HCT116 (cell line): Measurements from ENCODE around the gene ZNF417. TPM values are rescaled to one million over a fixed set of nuclear protein-coding genes. Genes with fewer than 3 reads are reported as not detected.

Source experiments
- ATAC-seq: fragments of 200-7000 bp; cut with Tn5 transposase; 2 replicates; pipeline ENCODE4 v1.9.1; 2020; ENCODE audit warnings: mild to moderate bottlenecking, moderate library complexity
- BruUV-seq: library from RNA; stranded (reverse); fragments of 400-500 nt; replicated peaks from 2 replicates; lab custom pipeline; 2021; lab: Mats Ljungman, UMichigan
- CTCF ChIA-PET: fragments of 300-600 bp; sonication (Branson Sonifier 250); formaldehyde crosslinking; loops from one replicate; lab custom pipeline; 2021; ENCODE audit warnings: antibody characterized with exemption; lab: Charles Lee
- POLR2A ChIA-PET: fragments of 300-600, 350-600 bp; sonication (Branson Sonifier 250); formaldehyde crosslinking; loops from one replicate; lab custom pipeline; 2021; ENCODE audit warnings: antibody characterized with exemption; lab: Charles Lee
- RAD21 ChIA-PET, 2 experiments: fragments of 300-600 bp; sonication (Branson Sonifier 250); formaldehyde crosslinking; loops; one replicate each; lab custom pipeline; 2023; ENCODE audit warnings: low total read pairs in 2 of 2; ENCODE audit not compliant: uncharacterized antibody in 2 of 2, unreplicated experiment in 2 of 2, low non-redundant PET in 1 of 2; lab: Charles Lee
- DNase-seq: peaks from one replicate; pipeline ENCODE4 v3.0.0-alpha.2; 2010; ENCODE audit warnings: low read depth, low spot score
- H2AFZ ChIP-seq: fragments of 200-600 bp; shearing (Covaris generic), sonication (generic); 2 replicates; pipeline ENCODE4 v1.6.1; 2017; ENCODE audit warnings: low read depth, mixed run types, mixed read lengths, antibody characterized with exemption, low read length; ENCODE audit not compliant: poor library complexity, severe bottlenecking
- H3K27ac ChIP-seq: 2 replicates; pipeline ENCODE4 v1.5.1; 2012; ENCODE audit warnings: low read depth, low read length
- H3K27me3 ChIP-seq: fragments of 200-600 bp; sonication (generic); 2 replicates; pipeline ENCODE4 v1.6.1; 2016; ENCODE audit warnings: mixed run types, low read length, mixed read lengths; ENCODE audit not compliant: insufficient read depth
- H3K36me3 ChIP-seq, 2 experiments: fragments of 200-500 bp in 1 of 2; fragments of 200-600 bp in 1 of 2; sonication (Bioruptor generic) in 1 of 2; sonication (generic) in 1 of 2; 2 replicates each; pipeline versions ENCODE4 v1.5.1 to v1.6.1; 2014 to 2016; ENCODE audit warnings: low read length in 2 of 2, inconsistent platforms in 1 of 2, mixed read lengths in 1 of 2, mixed run types in 1 of 2; ENCODE audit not compliant: insufficient read depth in 2 of 2, control insufficient read depth in 1 of 2
- H3K4me1 ChIP-seq, 2 experiments: fragments of 200-600 bp in 1 of 2; sonication (generic) in 1 of 2; 2 replicates each; pipeline versions ENCODE4 v1.5.1 to v1.6.1; 2012 to 2017; ENCODE audit warnings: low read length in 2 of 2, inconsistent platforms in 1 of 2, mild to moderate bottlenecking in 1 of 2, mixed read lengths in 1 of 2, mixed run types in 1 of 2, moderate library complexity in 1 of 2; ENCODE audit not compliant: insufficient read depth in 2 of 2, control insufficient read depth in 1 of 2
- H3K4me2 ChIP-seq: fragments of 200-600 bp; sonication (generic); 2 replicates; pipeline ENCODE4 v1.6.1; 2017; ENCODE audit warnings: mixed run types, low read length, mixed read lengths
- H3K4me3 ChIP-seq, 2 experiments: fragments of 200-600 bp in 1 of 2; sonication (generic) in 1 of 2; replicated peaks in 1 of 2; 2 replicates each; pipeline ENCODE4 v1.5.1; 2011 to 2016; ENCODE audit warnings: low read length in 2 of 2, control low read depth in 1 of 2, low read depth in 1 of 2, mild to moderate bottlenecking in 1 of 2, mixed read lengths in 1 of 2, mixed run types in 1 of 2
- H3K79me2 ChIP-seq: fragments of 200-600 bp; sonication (generic); 2 replicates; pipeline ENCODE4 v1.6.1; 2017; ENCODE audit warnings: mild to moderate bottlenecking, mixed run types, low read length, moderate library complexity, mixed read lengths; ENCODE audit not compliant: insufficient read depth
- H3K9ac ChIP-seq: fragments of 200-600 bp; sonication (generic); 2 replicates; pipeline ENCODE4 v1.6.1; 2016; ENCODE audit warnings: low read length, mixed read lengths
- H3K9me2 ChIP-seq: fragments of 200-600 bp; sonication (generic), shearing (Covaris generic); 2 replicates; pipeline ENCODE4 v1.6.1; 2017; ENCODE audit warnings: mixed run types, mild to moderate bottlenecking, moderate library complexity; ENCODE audit not compliant: insufficient read depth
- H3K9me3 ChIP-seq, 2 experiments: fragments of 200-500 bp in 1 of 2; fragments of 200-600 bp in 1 of 2; sonication (Bioruptor generic) in 1 of 2; sonication (generic) in 1 of 2; 2 replicates each; pipeline ENCODE4 v1.6.1; 2014 to 2017; ENCODE audit warnings: low read length in 2 of 2, mixed read lengths in 2 of 2, inconsistent platforms in 1 of 2, low read depth in 1 of 2, mild to moderate bottlenecking in 1 of 2, mixed run types in 1 of 2, moderate library complexity in 1 of 2; ENCODE audit not compliant: control insufficient read depth in 1 of 2, insufficient read depth in 1 of 2
- H4K20me1 ChIP-seq: fragments of 200-600 bp; sonication (generic), shearing (Covaris generic); 2 replicates; pipeline ENCODE4 v1.6.1; 2017; ENCODE audit warnings: mixed run types, mild to moderate bottlenecking, moderate library complexity; ENCODE audit not compliant: insufficient read depth
- ATF3 ChIP-seq: IDR thresholded peaks from 2 replicates; pipeline ENCODE4 v1.6.1; 2012
- CBX3 ChIP-seq: IDR thresholded peaks from 2 replicates; pipeline ENCODE4 v1.6.1; 2012; ENCODE audit warnings: low read depth
- CEBPB ChIP-seq: IDR thresholded peaks from 2 replicates; pipeline ENCODE4 v1.6.1; 2012; ENCODE audit warnings: low read depth
- CTCF ChIP-seq, 3 experiments: fragments of 200-600 bp in 1 of 3; sonication (generic) in 1 of 3; IDR thresholded peaks in 2 of 3; conservative IDR thresholded peaks in 1 of 3; 2 replicates each; pipeline ENCODE4 v1.5.1; 2012 to 2017; ENCODE audit warnings: low read depth in 2 of 3, low read length in 2 of 3, antibody characterized with exemption in 1 of 3, borderline replicate concordance in 1 of 3, control low read depth in 1 of 3, mild to moderate bottlenecking in 1 of 3, mixed read lengths in 1 of 3, mixed run types in 1 of 3, moderate library complexity in 1 of 3; ENCODE audit not compliant: insufficient read depth in 1 of 3
- EGR1 ChIP-seq: IDR thresholded peaks from 2 replicates; pipeline ENCODE4 v1.6.1; 2012; ENCODE audit warnings: low read depth
- ELF1 ChIP-seq: IDR thresholded peaks from 2 replicates; pipeline ENCODE4 v1.6.1; 2012; ENCODE audit warnings: low read depth, borderline replicate concordance
- EZH2 ChIP-seq: fragments of 200-600 bp; sonication (generic); IDR thresholded peaks from 2 replicates; pipeline ENCODE4 v1.6.1; 2017; ENCODE audit warnings: antibody characterized with exemption, mixed run types
- EZH2phosphoT487 ChIP-seq: fragments of 200-600 bp; IDR thresholded peaks from 2 replicates; pipeline ENCODE4 v1.6.1; 2018; ENCODE audit warnings: antibody characterized with exemption, borderline replicate concordance
- JUND ChIP-seq: IDR thresholded peaks from 2 replicates; pipeline ENCODE4 v1.6.1; 2012
- MAX ChIP-seq: IDR thresholded peaks from 2 replicates; pipeline ENCODE4 v1.6.1; 2012
- POLR2A ChIP-seq: IDR thresholded peaks from 2 replicates; pipeline ENCODE4 v1.7.0; 2011; ENCODE audit warnings: borderline replicate concordance; ENCODE audit not compliant: insufficient read depth, insufficient read length; ENCODE audit errors: extremely low read depth
- POLR2AphosphoS5 ChIP-seq: IDR thresholded peaks from 2 replicates; pipeline ENCODE4 v1.6.1; 2011; ENCODE audit warnings: mild to moderate bottlenecking, low read depth, low read length, moderate library complexity
- REST ChIP-seq: IDR thresholded peaks from 2 replicates; pipeline ENCODE4 v1.6.1; 2012; ENCODE audit warnings: low read depth
- SIN3A ChIP-seq: IDR thresholded peaks from 2 replicates; pipeline ENCODE4 v1.6.1; 2012; ENCODE audit warnings: low read depth
- SP1 ChIP-seq: IDR thresholded peaks from 2 replicates; pipeline ENCODE4 v1.6.1; 2012; ENCODE audit warnings: low read depth
- TCF7L2 ChIP-seq: IDR thresholded peaks from 2 replicates; pipeline ENCODE4 v1.7.0; 2011; ENCODE audit warnings: borderline replicate concordance, inconsistent platforms; ENCODE audit not compliant: insufficient read depth, insufficient read length; ENCODE audit errors: extremely low read depth
- ZFX ChIP-seq: fragments of 450-650 bp; IDR thresholded peaks from 2 replicates; pipeline ENCODE4 v1.6.1; 2017
- ZNF274 ChIP-seq: fragments of 200-500 bp; sonication (Bioruptor generic); IDR thresholded peaks from 2 replicates; pipeline ENCODE4 v1.6.1; 2014; ENCODE audit warnings: mild to moderate bottlenecking, low read depth, low read length, inconsistent platforms
- intact Hi-C: fragments of 100-400 bp; cut with micrococcal nuclease; formaldehyde crosslinking; loops from 2 replicates; pipeline ENCODE4 v1.10.0; 2022
- total RNA-seq: library from RNA; stranded (reverse); gene quantifications from one replicate; pipeline ENCODE4 v1.2.1, GENCODE V29; 2021; ENCODE audit not compliant: unreplicated experiment

ZNF417 gene
- total RNA-seq, 1 experiment from 2014 or later, result 6.8 TPM

GRCh38 chr19:57941593-57941992 lies 25.2 kb upstream of the ZNF417 start:
- no peak for TF ChIP-seq SIN3A
- no peak for TF ChIP-seq POLR2AphosphoS5
- no peak for TF ChIP-seq ZFX
- TF ChIP-seq JUND, result no peak
- TF ChIP-seq MAX, result no peak
- TF ChIP-seq POLR2A, result no peak
- no peak for TF ChIP-seq ZNF274
- TF ChIP-seq EZH2phosphoT487, result no peak
- TF ChIP-seq REST, result no peak
- no peak for TF ChIP-seq SP1
- TF ChIP-seq TCF7L2, result no peak
- no peak for TF ChIP-seq EZH2
- no peak for TF ChIP-seq CTCF (IDR thresholded peaks at IDR 0.05 in 2 of 3, conservative IDR thresholded peaks at IDR 0.05 in 1 of 3; ENCODE audit: borderline replicate concordance in 1 of 3, insufficient read depth in 1 of 3, low read depth in 2 of 3, low read length in 2 of 3)
- TF ChIP-seq ELF1, result no peak
- no peak for TF ChIP-seq ATF3
- TF ChIP-seq CBX3, result no peak
- TF ChIP-seq EGR1, result no peak
- TF ChIP-seq CEBPB, result no peak
- no peak overlapping the region for H3K4me3 ChIP-seq
- ChIA-PET CTCF (no interaction called here), RAD21 (no interaction called here), POLR2A (no interaction called here)
- ATAC-seq (no peak), DNase-seq (no peak)
- H3K9ac ChIP-seq, result no peak overlapping the region
- no peaks in the 10 kb centered on the region for H3K36me3 ChIP-seq
- no peaks in the 10 kb centered on the region for H3K9me2 ChIP-seq
- intact Hi-C loops, result no loop called here
- no peak overlapping the region for H2AFZ ChIP-seq
- H3K27ac ChIP-seq, result no peak overlapping the region
- H3K27me3 ChIP-seq, result no peaks in the 10 kb centered on the region
- BruUV-seq, result no TSS peak
- H3K4me2 ChIP-seq, result no peak overlapping the region
- H4K20me1 ChIP-seq, result no peaks in the 10 kb centered on the region
- no peaks in the 10 kb centered on the region for H3K4me1 ChIP-seq
- H3K9me3 ChIP-seq, result peaks cover 8 to 14% of the 10 kb centered on the region in 2 experiments; a peak in 2 of 4 replicates
- no peaks in the 10 kb centered on the region for H3K79me2 ChIP-seq
